Adrenal gland (tissue), 12 donors: ENCODE data around the gene ITGA3. TPM values are rescaled to one million over a fixed set of nuclear protein-coding genes. Genes with fewer than 3 reads are reported as not detected.

Source experiments
- DNase-seq, 7 donors: peaks; one replicate each; pipeline ENCODE4 v3.0.0-alpha.2; 2019 to 2020
- H3K27ac ChIP-seq, 5 donors: fragments of 200-600 bp; sonication (generic) in 4 of 5; 1 replicate in 3 of 5; 2 replicates in 2 of 5; pipeline versions ENCODE4 v1.5.1 to v1.8.0; 2016 to 2020; ENCODE audit warnings: mild to moderate bottlenecking in 1 of 5
- H3K27me3 ChIP-seq: fragments of 200-600 bp; 2 replicates; pipeline ENCODE4 v1.8.0; 2021
- H3K36me3 ChIP-seq, 2 donors: fragments of 200-600 bp; replicated peaks in 1 of 2; 1 replicate in 1 of 2; 2 replicates in 1 of 2; pipeline versions ENCODE4 v1.5.1 to v1.8.0; 2018 to 2022
- H3K4me1 ChIP-seq, 2 donors: fragments of 200-600 bp; replicated peaks in 1 of 2; 1 replicate in 1 of 2; 2 replicates in 1 of 2; pipeline versions ENCODE4 v1.5.1 to v1.8.0; 2018 to 2021
- H3K4me3 ChIP-seq, 4 donors: fragments of 200-600 bp; sonication (generic) in 3 of 4; one replicate each; pipeline ENCODE4 v1.5.1; 2016 to 2018
- H3K9me3 ChIP-seq, 3 donors: fragments of 200-600 bp; sonication (generic) in 1 of 3; replicated peaks in 1 of 3; 1 replicate in 2 of 3; 2 replicates in 1 of 3; pipeline versions ENCODE4 v1.5.1 to v1.8.0; 2016 to 2021
- POLR2A ChIP-seq, 2 donors: fragments of 450-650 bp; IDR thresholded peaks; one replicate each; pipeline ENCODE4 v1.6.1; 2017; ENCODE audit warnings: antibody characterized with exemption in 2 of 2, mild to moderate bottlenecking in 2 of 2, moderate library complexity in 1 of 2
- WGBS, 4 donors: extraction: QIAGEN DNeasy Blood & Tissue Kit in 2 of 4; methylation state at CpG; one replicate each; pipeline versions ENCODE4 v1.1.5 to v1.1.7; 2013 to 2017; 5-methylcytosine and 5-hydroxymethylcytosine counted together
- intact Hi-C, 2 donors: fragments of 100-400 bp; cut with DNase I; formaldehyde crosslinking; loops; one replicate each; pipeline versions ENCODE4 v1.14.1 to v1.15.0; 2022 to 2023
- polyA plus RNA-seq, 3 donors: library from polyadenylated mRNA; stranded (reverse); fragments of 200-250 nt in 2 of 3; fragments of 350-450 nt in 1 of 3; fragmentation: Illumina TruSeq in 1 of 3; extraction: RNeasy Lipid Tissue Mini Kit (QIAGEN cat#74804) in 1 of 3; gene quantifications; one replicate each; pipeline ENCODE4 v1.2.3, GENCODE V29; 2013 to 2014
- total RNA-seq, 9 donors: library from RNA; depleted of rRNA in 4 of 9; stranded (reverse); fragments of >200 nt in 4 of 9; fragments of 120-200 nt in 1 of 9; fragmentation: NEBNext Ultra II Directional in 1 of 9; extraction: Animal tissue kit (Norgen Biotek cat#: 25700) in 1 of 9; gene quantifications; one replicate each; pipeline versions ENCODE4 v1.1.0 to v1.2.4, GENCODE V29; 2013 to 2023
- TF ChIP-seq, protein P1 (sequence below), 6 experiments: fragments of 450-650 bp in 4 of 6; fragments of 200-600 bp in 2 of 6; sonication (generic) in 1 of 6; IDR thresholded peaks; 1 replicate in 5 of 6; 2 replicates in 1 of 6; pipeline versions ENCODE4 v1.5.1 to v1.8.0; 2016 to 2021; ENCODE audit warnings: antibody characterized with exemption in 6 of 6, mild to moderate bottlenecking in 2 of 6, moderate library complexity in 1 of 6
- donor health status: healthy with polysubstance abuse.
- donor health status: Bipolar disorder and iron deficiency.
- donor health status: DM: yes; HTN: yes; CAD: no.
- donor health status: DM: no; HTN: no; CAD: no.
- donor health status: DM: no; HTN: no; CAD: no.
- donor health status: DM: yes; HTN: yes; CAD: no.

ITGA3 gene
- total and polyA plus RNA-seq, 12 donors: 20.9 to 206 (median 131) TPM

DNA sequence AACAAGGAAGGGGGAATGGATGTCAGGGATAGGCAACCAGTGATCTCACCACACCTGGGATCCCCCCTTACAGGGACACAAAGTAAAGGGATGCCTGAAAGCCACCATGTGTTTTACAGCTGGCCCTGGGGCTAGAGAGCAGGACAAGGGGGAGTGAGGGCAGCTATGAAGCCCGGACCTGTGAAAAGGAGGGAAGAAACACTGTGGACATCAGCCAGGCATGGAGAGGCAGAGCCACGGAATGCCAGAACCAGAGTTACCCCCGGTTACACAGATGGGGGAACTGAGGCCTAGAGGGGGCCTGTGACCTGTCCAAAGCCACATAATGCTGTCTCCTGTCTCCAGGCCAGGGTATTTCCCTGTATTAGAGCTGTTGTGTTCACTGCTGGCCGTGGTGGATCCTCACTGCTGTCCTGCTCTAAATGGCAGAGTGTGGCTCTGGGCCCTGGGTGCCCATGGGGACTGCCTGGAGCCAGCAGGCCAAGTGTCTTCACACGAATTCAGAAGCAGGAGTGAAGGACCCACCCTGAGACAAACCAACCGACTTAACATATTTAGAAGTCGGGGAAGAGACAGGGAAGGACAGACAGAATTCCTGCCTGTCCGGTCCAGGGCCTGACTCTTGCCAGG, 29.7 kb upstream of the ITGA3 start:
- Histone ChIP-seq H3K27me3 (no peaks in the 10 kb centered on the region), H3K4me3 (no peak overlapping the region), H3K27ac (peak overlapping the region in 1 of 5 donors; percentile 8), H3K9me3 (no peaks in the 10 kb centered on the region), H3K36me3 (no peaks in the 10 kb centered on the region), H3K4me1 (peaks cover 12 to 13% of the 10 kb centered on the region in 2 donors)
- DNase-seq: peak in 1 of 7 donors; percentile 41
- 54 to 67% (median 60%) methylated on average over 6 to 8 of the region's 8 CpGs for WGBS, 4 donors
- TF ChIP-seq, protein P1, sequence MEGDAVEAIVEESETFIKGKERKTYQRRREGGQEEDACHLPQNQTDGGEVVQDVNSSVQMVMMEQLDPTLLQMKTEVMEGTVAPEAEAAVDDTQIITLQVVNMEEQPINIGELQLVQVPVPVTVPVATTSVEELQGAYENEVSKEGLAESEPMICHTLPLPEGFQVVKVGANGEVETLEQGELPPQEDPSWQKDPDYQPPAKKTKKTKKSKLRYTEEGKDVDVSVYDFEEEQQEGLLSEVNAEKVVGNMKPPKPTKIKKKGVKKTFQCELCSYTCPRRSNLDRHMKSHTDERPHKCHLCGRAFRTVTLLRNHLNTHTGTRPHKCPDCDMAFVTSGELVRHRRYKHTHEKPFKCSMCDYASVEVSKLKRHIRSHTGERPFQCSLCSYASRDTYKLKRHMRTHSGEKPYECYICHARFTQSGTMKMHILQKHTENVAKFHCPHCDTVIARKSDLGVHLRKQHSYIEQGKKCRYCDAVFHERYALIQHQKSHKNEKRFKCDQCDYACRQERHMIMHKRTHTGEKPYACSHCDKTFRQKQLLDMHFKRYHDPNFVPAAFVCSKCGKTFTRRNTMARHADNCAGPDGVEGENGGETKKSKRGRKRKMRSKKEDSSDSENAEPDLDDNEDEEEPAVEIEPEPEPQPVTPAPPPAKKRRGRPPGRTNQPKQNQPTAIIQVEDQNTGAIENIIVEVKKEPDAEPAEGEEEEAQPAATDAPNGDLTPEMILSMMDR (IDR thresholded peaks at IDR 0.05): no peak
- TF ChIP-seq POLR2A (IDR thresholded peaks at IDR 0.05): no peak
- intact Hi-C loops: loop anchor here (2.0 to 5.0 kb wide), 2 partner anchors 46 to 63 kb away; no protein-coding TSS in a partner anchor

DNA sequence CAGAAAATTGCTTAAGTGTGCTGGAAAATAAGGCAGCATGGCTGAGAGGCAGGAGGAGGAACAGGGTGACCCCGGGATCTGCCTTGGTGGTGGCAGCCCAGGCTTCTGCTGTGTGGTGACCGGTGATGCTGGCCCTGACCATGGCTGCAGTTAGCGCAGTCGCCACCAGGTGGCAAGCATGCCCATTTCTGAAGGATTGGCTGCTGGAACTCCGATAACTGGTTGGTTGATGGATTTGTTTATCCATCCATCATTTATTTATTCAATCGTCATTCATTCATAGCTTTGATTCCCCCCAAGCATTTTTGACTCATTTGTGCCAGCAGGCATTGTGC, 29.1 kb upstream of the ITGA3 start:
- TF ChIP-seq, protein P1 (IDR thresholded peaks at IDR 0.05): peak; percentile 93 to 99 (median 97)
- no peak for TF ChIP-seq POLR2A (IDR thresholded peaks at IDR 0.05)
- H3K27me3 ChIP-seq: no peaks in the 10 kb centered on the region
- peak overlapping the region in 1 of 4 donors; percentile 41 for H3K4me3 ChIP-seq
- peak overlapping the region in 1 of 5 donors; percentile 83 for H3K27ac ChIP-seq
- DNase-seq: peak; percentile 76 to 97 (median 90)
- H3K36me3 ChIP-seq: no peaks in the 10 kb centered on the region
- 1 to 5% (median 1%) methylated on average over 6 of the region's 6 CpGs for WGBS, 4 donors
- H3K4me1 ChIP-seq: peaks cover 12 to 13% of the 10 kb centered on the region in 2 donors
- H3K9me3 ChIP-seq: no peaks in the 10 kb centered on the region
- intact Hi-C loops: loop anchor here (2.0 to 5.0 kb wide), 2 partner anchors 45 to 62 kb away; no protein-coding TSS in a partner anchor

DNA sequence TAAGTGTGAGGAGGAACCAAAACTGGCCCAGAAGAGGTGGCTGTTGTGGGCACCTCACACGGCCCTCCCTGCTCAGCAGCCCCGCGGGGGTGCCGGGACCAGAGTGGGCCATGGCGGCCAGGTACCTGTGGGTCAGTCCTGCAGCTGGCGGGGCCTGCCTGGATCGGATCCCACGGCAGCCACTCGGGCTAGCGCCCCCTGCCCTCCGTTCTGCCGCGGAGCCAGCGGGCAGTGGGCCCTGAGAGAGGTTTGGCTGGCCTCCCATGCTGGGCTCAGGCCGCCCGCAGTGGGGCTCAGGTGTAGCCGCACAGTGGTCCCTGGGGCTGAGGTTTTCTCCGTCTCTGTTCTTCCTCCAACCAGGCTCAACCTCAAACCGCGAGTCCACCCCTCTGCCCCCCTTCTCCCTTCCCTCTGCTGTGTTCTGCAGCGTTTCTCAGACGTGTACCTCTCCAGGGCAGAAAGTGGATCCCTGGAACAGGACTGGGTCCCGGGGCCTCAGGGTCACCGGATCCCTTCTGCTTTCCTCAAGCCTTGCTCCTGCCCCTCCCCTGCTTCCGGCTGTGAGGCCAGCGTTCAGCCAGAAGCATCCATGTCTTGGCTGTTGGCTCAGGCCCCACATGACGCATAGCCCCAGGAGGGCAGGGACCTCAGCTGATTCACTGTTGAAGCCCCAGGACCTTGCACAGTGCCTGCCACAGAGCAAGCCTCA, 28.6 kb upstream of the ITGA3 start:
- DNase-seq: peak; percentile 80 to 95 (median 91)
- Histone ChIP-seq H3K9me3 (no peaks in the 10 kb centered on the region), H3K27me3 (no peaks in the 10 kb centered on the region), H3K4me3 (peak overlapping the region in 1 of 4 donors; percentile 41), H3K36me3 (no peaks in the 10 kb centered on the region), H3K4me1 (peaks cover 12 to 13% of the 10 kb centered on the region in 2 donors), H3K27ac (peak overlapping the region in 3 of 5 donors; percentile 48 to 83 (median 75))
- WGBS, 4 donors: 1 to 2% (median 2%) methylated on average over 11 to 27 of the region's 27 CpGs
- TF ChIP-seq, protein P1 (IDR thresholded peaks at IDR 0.05): peak in 2 of 6 experiments; percentile 15 to 22
- no peak for TF ChIP-seq POLR2A (IDR thresholded peaks at IDR 0.05)
- intact Hi-C loops: loop anchor here (2.0 to 5.0 kb wide), 2 partner anchors 45 to 61 kb away; no protein-coding TSS in a partner anchor
